WERI-Rb-1 (cell line): ENCODE data around the gene SFMBT2.

Experiments
- DNase-seq: peaks from one replicate; pipeline ENCODE4 v3.0.0-alpha.2; 2020
- H3K27ac ChIP-seq: fragments of 250-450 bp; sonication (Bioruptor Pico); 2 replicates; pipeline ENCODE4 v1.5.1; 2020; ENCODE audit warnings: mild to moderate bottlenecking, moderate library complexity
- H3K27me3 ChIP-seq: fragments of 250-450 bp; sonication (Bioruptor Pico); 2 replicates; pipeline ENCODE4 v1.5.1; 2021; ENCODE audit warnings: mild to moderate bottlenecking, low read depth, moderate library complexity; ENCODE audit not compliant: insufficient read depth, severe bottlenecking
- H3K36me3 ChIP-seq: fragments of 250-450 bp; sonication (Bioruptor Pico); 2 replicates; pipeline ENCODE4 v1.5.1; 2020; ENCODE audit warnings: mild to moderate bottlenecking, moderate library complexity
- H3K4me3 ChIP-seq: 2 replicates; pipeline ENCODE4 v1.5.1; 2011; ENCODE audit warnings: low read depth, mild to moderate bottlenecking, control low read depth, low read length
- H3K9me3 ChIP-seq: fragments of 250-450 bp; sonication (Bioruptor Pico); 2 replicates; pipeline ENCODE4 v1.5.1; 2021; ENCODE audit warnings: mild to moderate bottlenecking, moderate library complexity; ENCODE audit not compliant: severe bottlenecking
- CTCF ChIP-seq: IDR thresholded peaks from 2 replicates; pipeline ENCODE4 v1.5.1; 2011; ENCODE audit warnings: low read depth, mild to moderate bottlenecking, control low read depth, inconsistent platforms, low read length

SFMBT2 gene

GRCh38 chr10:7374795-7375194, 36.0 kb downstream of the SFMBT2 start:
- no peak overlapping the region for H3K27ac ChIP-seq
- no peak overlapping the region for H3K4me3 ChIP-seq
- H3K9me3 ChIP-seq = no peaks in the 10 kb centered on the region
- no peaks in the 10 kb centered on the region for H3K27me3 ChIP-seq
- H3K36me3 ChIP-seq = no peaks in the 10 kb centered on the region
- DNase-seq = no peak
- no peak for TF ChIP-seq CTCF

GRCh38 chr10:7373039-7373438, 37.8 kb downstream of the SFMBT2 start:
- no peaks in the 10 kb centered on the region for H3K9me3 ChIP-seq
- TF ChIP-seq CTCF = no peak
- H3K36me3 ChIP-seq = no peaks in the 10 kb centered on the region
- DNase-seq = no peak
- no peak overlapping the region for H3K4me3 ChIP-seq
- peaks cover 4% of the 10 kb centered on the region for H3K27me3 ChIP-seq
- H3K27ac ChIP-seq = no peak overlapping the region

GRCh38 chr10:7372504-7372903, 38.3 kb downstream of the SFMBT2 start:
- Histone ChIP-seq H3K27ac (no peak overlapping the region), H3K4me3 (no peak overlapping the region), H3K9me3 (no peaks in the 10 kb centered on the region), H3K36me3 (no peaks in the 10 kb centered on the region), H3K27me3 (peaks cover 4% of the 10 kb centered on the region)
- no peak for TF ChIP-seq CTCF
- no peak for DNase-seq

GRCh38 chr10:7370511-7370910, 40.3 kb downstream of the SFMBT2 start:
- TF ChIP-seq CTCF = no peak
- H3K27ac ChIP-seq = no peak overlapping the region
- H3K36me3 ChIP-seq = no peaks in the 10 kb centered on the region

GRCh38 chr10:7365027-7365745, 45.6 kb downstream of the SFMBT2 start:
- no peak for DNase-seq
- Histone ChIP-seq H3K27me3 (peaks cover 10% of the 10 kb centered on the region), H3K4me3 (no peak overlapping the region), H3K27ac (no peak overlapping the region), H3K9me3 (no peaks in the 10 kb centered on the region), H3K36me3 (no peaks in the 10 kb centered on the region)
- no peak for TF ChIP-seq CTCF

More at GRCh38 chr10:7370511-7370910, 40.3 kb downstream of the SFMBT2 start:
- Histone ChIP-seq H3K27me3 (peaks cover 4% of the 10 kb centered on the region), H3K4me3 (no peak overlapping the region), H3K9me3 (no peaks in the 10 kb centered on the region)
- no peak for DNase-seq

GRCh38 chr10:7364474-7364873, 46.4 kb downstream of the SFMBT2 start:
- Histone ChIP-seq H3K4me3 (no peak overlapping the region), H3K9me3 (no peaks in the 10 kb centered on the region), H3K36me3 (no peaks in the 10 kb centered on the region), H3K27me3 (peaks cover 12% of the 10 kb centered on the region), H3K27ac (no peak overlapping the region)
- DNase-seq = no peak
- TF ChIP-seq CTCF = no peak
